Activated naive CD4-positive, alpha-beta T cell (primary cell): ENCODE measurements around the gene BSPRY.
A peak's percentile ranks its signal among the peaks of the same experiment; 100 is the strongest.
"Not testable (repeated sequence)": the region's sequence is repeated elsewhere in the genome, so short reads cannot be mapped to it uniquely, and the experiment has no call there.

ENCODE experiments used
- DNase-seq, 4 experiments: peaks; one replicate each; lab custom pipeline; 2025; lab: John Stamatoyannopoulos, UW

The BSPRY gene

DNA sequence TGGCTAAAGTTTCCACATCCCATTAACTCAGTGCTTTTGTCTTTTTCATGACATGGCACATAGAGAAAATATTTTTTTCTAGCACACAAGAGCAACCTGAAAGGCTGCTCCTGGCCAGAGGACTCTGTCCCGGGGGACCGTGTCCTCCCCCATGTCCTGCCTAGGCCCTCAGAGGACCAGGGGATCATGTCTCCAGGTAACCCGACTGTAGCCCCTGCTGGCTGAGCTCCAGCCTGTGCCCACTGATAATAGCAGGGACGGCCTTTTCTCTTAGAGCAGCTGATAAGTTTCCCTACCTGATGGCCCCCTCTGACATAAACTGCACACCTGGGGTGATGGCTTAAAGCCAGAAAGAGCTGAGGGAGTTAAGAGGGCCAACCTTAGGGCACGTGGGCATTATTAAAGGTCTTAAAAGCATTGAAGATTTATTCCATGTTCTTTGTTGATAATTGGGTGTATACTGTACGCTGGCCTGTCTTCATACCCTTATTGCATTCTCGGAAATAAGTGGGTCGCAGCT is 21.5 kb downstream of the BSPRY start:
- DNase-seq = no peak

DNA sequence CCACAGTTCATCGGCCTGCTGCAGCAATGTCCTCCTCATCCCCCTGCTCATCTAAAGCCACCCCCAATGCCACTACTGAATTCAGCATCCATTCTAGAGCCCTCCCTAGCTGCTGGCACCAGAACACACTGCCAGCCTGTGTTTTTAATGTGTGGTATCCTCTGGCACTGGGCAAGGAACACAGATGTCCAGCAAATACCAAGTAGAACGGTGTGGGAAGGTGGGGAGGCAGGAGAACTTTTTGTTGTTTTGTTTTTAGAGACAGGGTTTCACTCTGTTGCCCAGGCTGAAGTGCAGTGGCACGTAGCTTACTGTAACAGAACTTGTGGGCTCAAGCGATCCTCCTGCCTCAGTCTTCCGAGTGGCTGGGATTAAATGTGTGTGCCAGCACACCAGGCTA is 22.7 kb downstream of the BSPRY start:
- no peak for DNase-seq

DNA sequence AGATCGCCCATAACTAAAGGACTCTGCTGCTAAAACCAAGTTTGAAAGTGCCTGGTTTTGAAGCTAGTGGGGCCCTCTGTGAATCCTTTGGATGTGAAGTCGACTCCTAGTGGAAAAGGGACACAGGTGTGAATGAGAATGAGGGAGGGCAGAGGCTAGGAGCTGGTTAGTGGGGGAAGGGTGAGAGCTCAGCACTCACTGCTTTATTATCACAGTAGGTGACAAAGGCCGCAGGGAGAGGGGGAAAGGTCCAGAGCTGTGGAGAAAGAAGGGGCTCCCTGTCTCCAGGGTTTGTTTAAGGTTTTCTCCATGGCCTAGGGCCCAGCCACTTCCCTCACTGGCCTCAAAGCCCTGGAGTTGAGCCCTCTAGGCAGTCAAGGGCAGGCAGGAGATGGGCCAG is 23.9 kb downstream of the BSPRY start:
- no peak for DNase-seq

DNA sequence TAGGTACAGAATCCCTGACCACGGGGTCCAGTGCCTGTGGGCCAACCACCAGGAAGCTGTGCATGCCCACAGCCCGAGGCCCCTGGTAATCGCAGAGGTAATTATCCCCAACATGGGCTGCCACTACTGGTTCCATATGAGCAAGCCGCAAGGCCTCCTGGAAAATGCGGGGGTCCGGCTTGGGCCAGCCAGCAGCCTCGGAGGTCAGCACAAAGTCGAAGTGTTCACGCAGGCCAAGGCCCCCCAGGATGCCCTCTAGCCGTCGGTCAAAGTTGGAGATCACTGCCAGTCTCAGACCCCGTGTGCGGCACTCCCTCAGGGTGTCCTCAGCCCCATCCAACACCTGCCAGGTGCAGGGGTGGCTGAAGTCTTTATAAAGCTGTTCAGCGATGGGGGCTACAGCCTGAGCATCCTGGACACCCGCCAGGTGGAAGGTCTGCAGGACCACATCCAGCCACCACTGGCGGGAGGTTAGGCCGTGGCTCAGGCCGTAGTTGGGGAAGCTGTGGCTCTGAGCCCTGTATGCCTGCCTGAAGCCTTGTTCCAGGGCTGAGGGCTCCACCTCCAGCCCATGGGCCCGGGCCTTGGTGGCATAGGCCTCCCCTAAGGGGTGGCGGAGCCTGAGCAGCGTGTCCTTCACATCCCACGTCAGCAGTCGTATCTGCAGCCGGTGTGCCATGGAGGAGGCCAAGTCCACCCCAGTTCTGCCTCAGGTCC is 24.5 kb downstream of the BSPRY start:
- no peak for DNase-seq

DNA sequence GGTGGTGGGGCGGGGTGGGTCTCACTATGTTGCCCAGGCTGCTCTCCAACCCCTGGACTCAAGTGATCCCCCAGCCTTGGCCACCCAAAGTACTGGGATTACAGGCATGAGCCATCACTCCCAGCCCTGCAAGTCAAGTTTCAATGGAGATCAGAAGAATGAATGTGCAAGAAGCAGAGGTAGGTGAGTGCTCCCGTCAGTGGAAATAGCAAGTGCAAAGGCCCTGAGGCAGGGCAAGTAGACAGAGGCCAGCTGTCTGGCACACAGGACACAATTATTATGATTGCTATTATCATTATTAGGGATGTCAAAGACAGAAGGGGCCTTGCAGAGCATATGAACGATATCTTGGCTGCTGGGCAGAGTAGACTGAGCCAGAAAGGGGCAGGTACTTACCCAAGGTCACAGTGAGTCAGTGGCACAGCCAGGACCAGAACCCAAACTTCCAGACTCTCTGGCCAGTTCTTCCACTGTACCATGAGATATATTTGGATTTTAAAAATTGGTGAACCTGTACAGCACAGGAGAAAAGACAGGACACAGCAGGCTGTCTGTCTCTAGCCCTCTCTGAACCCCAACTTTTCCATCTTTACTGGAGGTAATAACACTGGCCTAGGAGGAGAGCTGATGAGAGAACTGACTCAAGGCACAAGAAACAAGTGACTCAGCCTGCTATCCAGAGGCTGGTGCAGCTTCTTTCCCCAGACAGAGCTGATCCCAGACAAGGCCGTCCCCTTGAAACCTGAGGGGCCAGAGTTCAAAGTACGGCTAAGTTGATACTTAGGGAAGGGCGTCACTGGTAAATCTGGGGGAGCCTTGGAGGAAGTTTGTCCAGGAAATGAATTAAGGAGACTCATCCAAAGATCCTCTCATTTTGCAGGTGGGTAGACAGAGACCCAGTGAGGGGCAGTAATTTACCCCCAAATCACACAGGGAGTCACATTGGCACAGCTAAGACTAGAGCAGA is 26.0 kb downstream of the BSPRY start:
- DNase-seq = no peak

DNA sequence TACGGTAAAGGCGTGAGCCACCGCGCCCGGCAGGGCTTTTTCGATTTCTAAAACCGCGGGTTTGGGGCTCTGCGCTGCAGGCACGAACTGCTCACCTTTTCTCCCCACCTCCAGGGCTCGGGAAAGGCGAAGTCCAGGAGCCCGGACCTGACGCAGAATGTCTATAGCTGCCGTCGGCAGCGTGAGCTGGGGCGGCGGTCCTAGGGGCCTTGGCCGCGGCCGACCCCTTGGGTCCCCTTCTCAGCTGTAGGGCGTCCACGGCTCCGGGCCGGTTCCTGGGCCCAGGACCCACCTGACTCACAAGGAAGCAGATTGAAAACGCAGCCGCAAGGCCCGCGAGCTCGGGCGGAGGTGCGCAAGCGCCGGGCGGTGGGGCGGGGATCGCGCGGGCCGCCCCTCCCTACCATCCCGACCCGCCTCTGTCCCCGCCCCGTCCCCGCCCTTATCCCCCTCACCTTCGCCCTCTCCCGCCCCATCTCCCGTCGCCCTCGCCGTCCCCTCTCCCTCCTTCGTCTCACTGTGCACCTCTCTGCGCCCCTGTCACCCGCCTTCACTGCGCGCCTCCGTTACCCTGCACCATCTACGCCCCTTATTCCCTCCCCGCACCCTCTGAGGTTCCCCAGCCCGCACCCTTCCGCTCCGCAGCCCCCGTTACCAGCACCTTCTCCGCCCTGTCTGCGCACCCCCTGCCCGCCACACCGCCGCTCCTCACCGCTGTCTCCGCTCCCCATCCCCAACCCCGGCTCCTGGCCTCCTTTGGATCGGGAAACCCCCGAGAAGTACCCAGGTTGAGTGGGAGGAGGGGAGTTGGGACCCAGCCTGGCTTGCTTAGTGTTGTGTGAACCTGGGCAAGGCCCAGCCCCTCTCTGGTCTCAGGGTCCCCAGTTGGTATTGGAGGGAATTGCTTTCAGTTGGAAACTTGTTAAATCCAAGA is 27.6 kb downstream of the BSPRY start, which contains the start of gene HDHD3:
TSS of gene HDHD3 (minus strand) at position 353 of the 934 bp plus-strand sequence. CDS start 2,632 bp downstream, outside the sequence.
- peak; percentile 27 to 81 (median 58) for DNase-seq

DNA sequence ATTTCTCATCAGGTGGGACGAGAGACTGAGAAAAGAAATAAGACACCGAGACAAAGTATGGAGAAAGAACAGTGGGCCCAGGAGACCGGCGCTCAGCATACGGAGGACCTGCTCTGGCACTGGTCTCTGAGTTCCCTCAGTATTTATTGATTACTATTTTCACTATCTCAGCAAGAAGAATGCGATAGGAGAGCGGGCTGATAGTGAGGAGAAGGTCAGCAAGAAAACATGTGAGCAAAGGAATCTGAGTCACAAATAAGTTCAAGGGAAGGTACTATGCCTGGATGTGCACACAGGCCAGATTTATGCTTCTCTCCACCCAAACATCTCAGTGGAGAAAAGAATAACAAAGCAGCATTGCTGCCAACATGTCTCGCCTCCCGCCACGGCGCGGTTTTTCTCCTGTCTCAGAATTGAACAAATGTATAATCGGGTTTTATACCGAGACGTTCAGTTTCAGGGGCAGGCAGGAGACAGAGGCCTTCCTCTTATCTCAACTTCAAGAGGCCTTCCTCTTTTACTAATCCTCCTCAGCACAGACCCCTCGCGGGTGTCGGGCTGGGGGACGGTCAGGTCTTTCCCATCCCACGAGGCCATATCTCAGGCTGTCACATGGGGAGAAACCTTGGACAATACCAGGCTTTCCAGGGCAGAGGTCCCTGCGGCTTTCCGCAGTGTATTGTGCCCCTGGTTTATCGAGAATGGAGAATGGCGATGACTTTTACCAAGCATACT is 29.9 kb downstream of the BSPRY start:
- not testable (repeated sequence) for DNase-seq

DNA sequence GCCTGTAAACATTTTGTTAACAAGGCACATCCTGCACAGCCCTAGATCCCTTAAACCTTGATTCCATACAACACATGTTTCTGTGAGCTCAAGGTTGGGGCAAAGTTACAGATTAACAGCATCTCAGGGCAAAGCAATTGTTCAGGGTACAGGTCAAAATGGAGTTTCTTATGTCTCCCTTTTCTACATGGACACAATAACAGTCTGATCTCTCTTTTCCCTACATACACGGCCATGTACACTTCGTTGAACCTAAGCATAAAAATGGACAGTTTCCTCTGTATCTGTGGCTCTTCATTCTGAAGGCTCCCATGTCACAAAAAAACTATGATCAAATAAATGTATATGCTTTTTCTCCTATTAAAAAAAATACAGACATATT is 30.5 kb downstream of the BSPRY start:
- DNase-seq = not testable (repeated sequence)

DNA sequence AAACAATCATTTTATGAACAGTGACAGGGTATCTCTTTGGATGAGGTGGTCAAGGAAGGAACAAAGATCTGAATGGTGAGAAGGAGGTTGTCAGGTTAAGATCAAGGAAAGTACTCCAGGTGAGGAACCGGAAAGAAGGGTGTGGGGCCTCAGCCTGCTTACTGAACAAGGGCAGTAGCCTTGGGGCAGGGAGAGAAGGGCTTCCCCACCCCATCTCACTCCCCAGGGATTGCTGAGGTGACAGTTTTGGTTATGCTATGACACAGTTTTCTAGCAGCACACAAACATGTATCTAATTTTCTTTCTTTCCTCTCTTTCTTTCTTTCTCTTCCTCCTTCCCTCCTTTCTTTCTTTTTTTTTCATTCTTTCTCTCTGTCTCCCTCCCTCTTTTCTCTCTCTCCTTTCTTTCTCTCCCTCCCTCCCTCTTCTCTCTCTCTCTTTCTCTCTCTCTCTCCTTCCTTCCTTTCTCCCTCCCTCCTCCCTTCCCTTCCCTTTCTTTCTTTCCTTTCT is 31.6 kb downstream of the BSPRY start:
- no peak for DNase-seq

DNA sequence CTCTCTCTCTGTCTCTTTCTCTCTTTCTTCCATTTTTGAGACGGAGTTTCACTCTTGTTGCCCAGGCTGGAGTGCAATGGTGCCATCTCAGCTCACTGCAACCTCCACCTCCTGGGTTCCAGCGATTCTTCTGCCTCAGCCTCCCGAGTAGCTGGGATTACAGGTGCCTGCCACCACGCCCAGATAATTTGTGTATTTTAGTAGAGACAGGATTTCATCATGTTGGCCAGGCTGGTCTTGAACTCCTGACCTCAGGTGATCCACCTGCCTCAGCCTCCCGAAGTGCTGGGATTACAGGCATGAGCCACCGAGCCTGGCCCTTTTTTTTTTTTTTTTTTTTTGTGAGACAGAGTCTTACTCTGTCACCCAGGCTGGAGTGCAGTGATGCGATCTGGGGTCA is 32.1 kb downstream of the BSPRY start:
- not testable (repeated sequence) for DNase-seq

DNA sequence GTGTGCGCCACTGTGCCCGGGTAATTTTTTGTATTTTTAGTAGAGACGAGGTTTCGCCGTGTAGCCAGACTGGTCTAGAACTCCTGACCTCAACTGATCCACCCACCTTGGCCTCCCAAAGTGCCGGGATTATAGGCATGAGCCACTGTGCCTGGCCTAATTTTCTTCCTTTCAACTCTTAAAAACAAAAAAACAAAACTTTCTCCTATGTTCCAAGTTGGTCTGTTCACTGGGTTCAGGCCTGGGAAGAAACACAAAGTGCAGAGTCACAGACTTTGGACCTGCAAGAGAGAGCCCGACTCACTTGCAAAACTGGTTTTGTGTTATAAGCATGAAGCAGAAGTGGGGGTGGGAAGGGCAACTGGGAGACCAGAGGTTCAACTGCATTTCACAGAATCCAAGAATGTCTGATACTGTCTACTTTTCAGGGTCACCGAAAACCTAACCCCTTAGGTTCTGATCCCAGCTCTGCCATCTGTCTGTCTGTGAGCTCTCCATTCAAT is 32.6 kb downstream of the BSPRY start:
- no peak for DNase-seq

DNA sequence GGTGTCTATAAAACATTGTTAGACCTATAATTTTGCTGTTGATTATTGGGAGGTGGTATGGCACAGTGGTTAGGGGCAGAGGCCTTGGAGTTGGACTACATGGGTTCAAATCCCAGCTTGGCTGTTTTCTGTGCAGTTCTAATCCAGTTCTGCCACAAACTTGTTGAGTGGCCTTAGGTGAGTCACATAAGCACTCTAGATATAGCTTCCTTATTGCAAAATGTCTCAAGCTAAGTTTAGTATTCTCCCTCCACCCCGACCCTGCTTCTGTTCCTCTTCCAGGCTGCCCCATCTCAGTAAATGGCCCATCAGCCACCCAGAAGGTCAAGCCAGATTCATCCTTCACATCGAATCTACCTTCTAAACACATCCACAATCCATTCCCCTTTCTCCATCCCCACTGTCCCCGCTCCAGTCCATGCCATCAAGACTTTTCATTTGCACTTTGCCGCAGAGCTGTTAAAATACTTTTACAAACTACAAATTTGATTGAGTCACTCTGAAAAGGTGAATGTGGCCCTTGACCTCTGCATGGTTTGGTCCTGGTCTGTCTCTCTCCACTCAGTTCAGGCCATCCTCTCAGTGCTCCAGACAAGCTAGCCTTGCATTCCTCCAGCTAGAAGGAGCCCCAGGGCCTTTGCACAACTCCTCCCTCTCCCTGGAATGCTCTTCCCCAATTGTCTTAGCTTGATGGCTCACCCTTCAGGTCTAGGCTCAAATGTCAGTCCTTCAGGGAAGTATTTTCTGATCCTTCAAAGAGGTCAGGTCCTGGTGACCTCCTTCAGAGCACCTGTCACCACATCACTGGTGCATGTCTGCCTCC is 37.4 kb downstream of the BSPRY start:
- DNase-seq = no peak

DNA sequence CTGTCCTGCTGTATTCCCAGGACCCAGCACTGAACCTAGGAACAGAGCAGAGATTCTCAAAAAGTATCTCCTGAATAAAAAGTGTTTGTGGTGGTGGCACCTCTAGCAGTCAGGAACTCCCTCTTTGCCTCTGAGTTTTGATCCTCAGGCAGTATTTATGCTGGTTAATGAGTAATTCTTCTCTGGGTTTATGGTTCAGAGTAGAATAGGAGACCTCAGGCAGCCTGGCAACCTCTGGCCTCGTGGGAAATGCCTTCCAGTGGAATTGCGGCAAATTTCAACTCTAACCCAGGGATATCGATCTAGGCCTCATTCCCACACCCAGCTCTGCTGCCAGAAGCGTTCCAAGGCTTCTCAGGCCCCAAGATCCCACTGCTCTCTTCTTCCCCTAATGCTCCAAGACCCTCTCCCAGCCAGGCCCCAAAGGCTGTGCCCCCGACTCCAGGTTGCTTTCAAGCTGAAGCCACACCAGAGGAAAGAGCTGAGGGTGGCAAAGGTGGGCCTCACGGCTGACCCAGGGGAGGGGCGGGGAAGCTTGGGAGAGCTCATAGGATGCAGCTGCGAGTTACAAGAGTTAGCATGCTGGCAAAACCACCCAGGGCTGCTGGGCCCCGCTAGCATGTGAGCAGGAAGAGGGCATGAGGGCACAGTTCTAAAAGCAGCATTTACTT is 38.4 kb downstream of the BSPRY start:
- DNase-seq = no peak

DNA sequence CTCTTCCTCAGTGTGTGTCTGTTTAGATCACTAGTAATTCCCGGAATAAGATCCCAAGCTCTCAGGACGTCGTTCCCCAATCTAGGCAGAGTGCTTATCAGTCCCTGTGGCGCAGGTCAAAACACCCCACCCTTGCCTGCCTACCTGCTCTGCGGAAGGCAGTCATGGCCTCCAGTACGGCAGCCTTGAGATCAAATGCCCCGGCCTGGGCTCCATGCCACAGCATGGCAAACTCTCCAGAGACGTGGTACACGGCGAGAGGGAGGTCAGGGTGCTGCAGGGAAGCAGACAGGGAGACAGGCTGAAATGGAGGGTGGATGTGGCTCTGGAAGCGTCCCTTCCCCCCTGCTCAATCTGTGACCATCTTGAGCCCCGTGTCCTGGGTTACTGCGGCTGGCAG is 39.5 kb downstream of the BSPRY start:
- DNase-seq = no peak

DNA sequence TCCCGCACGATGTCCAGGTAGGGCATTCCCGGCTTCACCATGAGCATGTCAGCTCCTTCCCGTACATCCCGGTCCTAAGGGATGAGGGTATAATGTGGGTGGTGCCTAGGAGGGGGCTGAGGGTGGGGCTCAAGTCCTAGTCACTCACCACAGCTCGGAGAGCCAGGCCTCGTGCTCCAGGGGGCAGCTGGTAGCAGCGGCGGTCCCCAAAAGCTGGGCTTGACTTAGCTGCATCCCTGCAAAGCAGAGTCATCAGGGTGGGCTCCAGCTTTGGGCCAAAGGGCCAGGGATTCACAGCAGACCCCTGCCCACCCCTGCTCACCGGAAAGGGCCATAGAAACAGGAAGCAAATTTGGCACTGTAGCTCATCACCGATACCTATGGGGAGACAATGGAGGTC is 40.1 kb downstream of the BSPRY start:
- no peak for DNase-seq

DNA sequence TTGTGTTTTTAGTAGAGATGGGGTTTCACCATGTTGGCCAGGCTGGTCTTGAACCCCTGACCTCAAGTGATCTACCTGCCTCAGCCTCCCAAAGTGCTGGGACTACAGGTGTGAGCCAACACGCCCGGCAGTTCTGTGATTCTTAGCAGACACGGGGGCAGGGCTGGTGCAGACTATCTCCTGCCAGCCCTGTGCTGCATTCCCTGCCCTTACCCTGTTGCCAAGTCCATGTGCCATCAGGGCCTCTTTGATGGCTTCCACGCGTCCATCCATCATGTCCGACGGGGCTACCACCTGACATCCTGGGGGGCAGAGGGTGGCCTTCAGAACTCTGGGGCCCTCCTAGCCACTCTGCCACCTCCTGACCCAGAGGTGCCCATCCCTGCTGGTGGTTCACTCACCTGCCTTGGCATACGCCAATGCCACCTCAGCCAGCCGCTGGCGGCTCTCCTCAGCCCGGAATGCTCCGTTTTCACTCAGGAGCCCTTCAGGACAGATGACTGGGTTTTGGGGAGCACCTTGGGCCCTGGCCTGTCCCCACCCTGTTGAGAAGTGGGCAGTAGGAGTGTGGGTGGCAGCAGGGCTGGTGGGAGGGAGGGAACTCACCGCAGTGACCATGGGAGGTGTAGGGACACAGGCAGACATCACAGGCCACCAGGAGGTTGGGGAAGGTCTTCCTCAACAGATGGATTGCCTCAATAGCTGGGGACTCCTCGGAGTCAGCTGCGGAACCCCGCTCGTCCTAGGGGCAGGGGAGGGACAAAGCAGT is 41.0 kb downstream of the BSPRY start:
- no peak for DNase-seq

DNA sequence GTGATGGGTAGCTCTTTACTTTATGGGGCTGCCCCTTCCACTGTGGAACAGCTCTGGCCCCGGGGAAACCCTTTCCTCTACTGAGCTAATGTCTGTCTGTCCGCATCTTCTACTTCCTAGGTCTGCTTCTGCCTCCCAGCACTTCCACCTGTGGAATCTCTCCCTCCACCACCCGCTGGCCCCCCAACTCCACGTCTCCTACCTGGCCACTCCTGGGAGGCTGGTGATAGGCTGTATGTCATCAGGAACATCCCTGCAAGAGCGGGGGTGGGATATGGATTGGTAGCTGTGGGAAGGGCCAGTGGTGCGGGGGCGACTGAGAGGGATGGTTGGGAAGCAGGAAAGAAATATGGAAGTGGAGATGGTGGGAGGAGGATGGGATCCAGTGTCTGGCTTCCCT is 42.6 kb downstream of the BSPRY start:
- DNase-seq = no peak

DNA sequence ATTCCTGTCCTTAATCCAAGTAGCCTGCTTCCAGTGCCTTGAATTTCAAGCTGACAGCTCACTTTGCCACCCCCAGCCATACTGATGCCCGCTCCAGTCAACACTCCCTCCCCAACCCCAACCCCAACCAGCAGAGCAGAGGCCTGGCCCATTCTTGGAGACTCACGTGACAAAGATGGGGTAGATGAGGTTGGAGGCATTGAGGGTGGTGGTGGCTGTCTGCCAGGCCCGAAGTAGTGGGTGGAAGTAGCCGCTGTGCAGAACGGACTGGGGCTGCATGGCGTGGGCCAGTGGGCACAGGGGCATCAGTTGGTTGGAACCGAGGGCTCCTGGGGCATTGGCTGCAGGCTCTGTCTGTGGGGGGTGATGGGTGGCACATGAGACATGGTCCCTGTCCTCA is 43.9 kb downstream of the BSPRY start:
- no peak for DNase-seq
